HG03066 (cell line): ENCODE measurements around the gene AURKB.
"Not testable (repeated sequence)": the region's sequence is repeated elsewhere in the genome, so short reads cannot be mapped to it uniquely, and the experiment has no call there.

Source experiments
- ATAC-seq: cut with Tn5 transposase; IDR thresholded peaks from one replicate; pipeline ENCODE4 v1.9.1; 2021; ENCODE audit warnings: low read depth; ENCODE audit not compliant: unreplicated experiment

AURKB gene

DNA sequence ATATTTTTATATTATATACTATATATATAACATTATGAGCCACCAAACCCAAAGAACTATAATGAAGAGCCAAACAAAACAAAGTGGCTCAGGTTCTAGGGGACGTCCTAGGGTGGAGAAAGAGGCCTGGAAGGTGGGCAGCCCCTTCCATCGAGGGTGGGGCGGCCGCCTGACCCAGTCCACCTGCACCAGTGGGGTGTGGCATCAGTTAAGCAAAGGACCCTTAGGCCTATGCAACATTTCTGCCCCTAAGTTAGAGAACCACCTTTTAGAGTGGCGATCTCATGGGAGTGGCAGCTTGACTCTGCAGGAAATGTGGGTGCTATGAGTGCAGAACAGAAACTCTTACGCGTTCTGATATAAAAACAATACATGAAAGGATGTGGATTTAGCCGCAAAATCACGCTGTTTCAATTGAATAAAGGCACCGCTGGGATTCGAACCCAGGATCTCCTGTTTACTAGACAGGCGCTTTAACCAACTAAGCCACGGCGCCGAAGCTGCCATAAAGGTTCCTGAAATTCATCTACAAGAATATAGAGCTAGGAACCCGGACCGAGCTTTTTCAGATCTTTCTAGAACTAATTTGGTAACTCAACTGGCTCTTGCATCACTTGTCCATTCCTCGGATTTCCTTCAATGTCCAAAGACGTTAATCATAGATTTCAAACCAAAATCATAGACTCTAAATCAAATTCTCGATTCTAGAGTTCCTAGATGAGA lies 15.6 kb upstream of the AURKB start:
- no peak for ATAC-seq

DNA sequence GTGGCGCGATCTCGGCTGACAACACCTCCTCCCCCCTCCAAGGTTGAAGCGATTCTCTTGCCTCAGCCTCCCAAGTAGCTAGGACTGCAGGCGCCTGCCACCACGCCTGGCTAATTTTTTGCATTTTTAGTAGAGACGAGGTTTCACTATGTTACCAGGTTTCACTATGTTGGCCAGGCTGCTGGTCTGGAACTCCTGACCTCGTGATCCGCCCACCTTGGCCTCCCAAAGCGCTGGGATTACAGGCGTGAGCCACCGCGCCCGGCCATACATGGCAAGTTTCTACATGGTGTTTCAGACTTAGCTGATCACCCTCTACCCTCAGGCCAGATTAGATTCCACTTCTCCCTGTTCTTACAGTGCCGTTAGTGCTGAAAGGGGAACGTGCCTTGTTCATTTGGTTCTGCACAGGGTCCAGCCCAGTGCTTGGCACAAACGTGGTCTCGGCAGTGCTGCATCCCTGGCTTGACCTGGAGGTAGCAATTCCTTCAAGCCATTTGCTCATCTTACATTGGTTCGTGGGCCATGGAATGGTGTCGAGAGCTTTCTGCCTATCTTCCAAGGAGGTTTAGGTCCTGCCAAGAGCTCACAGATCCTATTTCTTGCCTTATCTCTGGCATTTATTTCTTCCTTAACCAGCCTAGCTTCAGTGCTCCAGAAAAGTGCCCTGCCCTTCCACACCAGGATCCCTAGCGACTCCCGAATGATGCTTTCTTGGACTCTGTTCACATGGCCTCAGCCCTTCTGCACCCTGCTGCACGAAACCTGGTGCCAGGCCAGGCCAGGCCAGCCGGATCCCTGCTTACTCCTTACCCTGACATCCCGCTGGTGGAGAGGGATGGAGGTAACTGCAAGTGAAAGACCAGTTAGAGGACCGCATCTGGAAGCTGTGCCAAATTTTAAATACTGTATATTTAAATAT lies 14.8 kb upstream of the AURKB start:
- no peak for ATAC-seq

DNA sequence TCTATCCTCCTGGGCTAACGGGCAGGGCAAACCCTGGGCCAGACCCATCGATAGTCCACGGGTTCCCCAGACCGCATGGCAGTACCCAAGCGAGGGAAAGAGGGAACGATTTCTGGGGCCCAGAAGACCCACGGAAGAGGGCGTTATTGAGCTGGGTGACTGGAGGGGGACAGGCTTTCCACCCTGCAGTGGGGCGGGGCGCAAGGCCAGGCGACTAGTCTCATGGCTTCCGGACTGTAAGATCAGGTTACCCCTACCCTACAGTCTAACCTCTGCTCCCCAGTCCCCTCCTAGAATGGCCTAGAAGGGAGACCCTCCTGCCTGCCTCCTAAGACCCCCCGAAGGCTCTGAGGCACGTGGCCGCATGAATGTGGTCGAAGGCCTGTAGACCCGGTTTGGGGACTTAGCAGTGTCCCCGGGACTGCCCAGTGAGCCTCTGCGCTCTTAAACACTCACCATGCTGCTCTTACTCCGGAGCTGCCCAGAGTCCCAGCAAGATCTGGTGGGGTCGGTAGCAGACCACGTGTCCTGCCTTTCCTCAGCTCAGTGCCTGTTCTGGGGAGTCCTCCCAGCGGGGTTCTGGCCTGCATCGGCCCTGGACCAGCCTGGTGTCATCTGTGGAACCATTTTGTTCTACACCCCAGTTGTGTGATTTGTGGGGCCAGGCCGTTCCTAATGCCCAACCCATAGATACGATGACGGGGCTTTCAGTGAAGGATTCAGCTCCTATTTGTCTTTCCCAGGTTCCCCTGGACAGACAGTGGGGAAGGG lies 13.2 kb upstream of the AURKB start:
- ATAC-seq: no peak

DNA sequence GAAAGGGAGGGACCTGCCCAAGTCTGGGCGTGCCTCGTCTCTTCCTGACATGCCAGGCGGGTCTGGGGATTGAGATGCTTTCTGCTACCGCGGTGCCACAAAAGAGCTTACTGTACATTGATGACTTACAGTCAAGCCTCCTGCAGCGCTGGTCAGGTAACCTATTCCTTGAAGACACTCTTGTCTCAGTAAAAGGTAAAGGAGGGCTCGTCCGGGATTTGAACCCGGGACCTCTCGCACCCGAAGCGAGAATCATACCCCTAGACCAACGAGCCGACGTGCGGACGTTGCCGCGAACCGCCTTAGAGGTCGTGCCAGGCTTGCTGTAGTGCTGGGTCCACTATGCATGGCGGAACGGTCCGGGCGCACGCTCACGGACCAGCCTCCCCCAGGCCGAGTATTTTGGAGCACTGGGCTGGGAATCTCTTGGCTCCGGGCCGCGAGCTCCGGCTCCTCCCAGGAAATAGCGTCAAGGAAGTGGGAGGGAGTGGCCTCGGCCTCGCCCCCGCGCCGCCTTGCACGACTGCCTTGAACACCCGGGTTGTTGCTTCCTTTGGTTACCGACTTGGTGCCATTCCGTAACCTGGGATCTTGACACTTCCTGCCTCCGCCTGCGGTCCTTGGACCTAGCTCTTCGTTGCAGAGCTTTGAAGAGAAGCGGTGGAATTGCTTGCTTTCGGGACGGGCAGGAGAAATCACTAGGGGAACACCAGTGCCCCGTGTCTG lies 12.4 kb upstream of the AURKB start:
- ATAC-seq: peak; percentile 22

DNA sequence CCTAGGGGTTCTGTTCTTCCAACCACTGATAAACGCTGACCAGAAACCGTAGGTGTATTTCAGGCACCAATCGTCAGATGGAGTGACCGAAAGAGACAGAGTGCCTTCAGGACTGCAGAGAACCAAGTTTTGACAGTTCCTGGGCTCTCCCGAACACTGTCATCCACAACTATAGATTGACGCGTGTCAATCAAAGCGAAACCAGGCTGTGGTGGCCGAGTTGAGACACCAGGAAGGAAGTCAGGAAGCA lies 11.9 kb upstream of the AURKB start:
- peak; percentile 14 for ATAC-seq

DNA sequence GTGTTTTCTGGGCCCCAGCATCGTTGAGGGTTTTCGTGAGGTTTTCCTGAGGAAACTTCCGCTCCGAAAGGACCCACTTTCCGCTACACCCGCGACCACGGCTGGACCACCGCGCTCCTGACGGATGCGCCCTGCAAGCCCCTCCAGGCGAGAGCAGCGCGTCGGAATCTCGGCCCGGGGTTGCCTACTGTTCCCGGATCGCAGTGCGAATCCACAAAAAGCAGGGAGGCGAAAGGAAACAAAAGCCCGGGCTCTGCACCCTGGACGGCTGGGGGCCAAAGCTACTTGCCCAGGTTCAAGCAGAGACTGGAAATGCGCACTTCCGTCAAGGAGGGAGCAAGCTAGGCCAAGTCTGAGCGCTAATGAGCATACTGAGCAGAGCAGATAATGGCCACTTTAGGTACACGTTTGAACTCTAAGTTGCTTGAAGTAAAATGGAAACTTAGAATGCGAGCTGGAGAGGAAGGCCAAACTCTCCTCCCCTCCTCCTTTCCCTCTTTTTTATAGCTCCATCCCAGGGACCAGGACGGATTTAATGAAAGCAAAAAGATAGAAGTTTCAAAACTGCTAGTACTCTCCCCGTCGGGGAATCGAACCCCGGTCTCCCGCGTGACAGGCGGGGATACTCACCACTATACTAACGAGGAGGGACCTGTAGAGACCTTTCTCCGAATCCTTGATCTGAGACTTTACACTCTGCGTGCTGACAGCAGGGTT lies 11.4 kb upstream of the AURKB start:
- ATAC-seq: peak; percentile 33

DNA sequence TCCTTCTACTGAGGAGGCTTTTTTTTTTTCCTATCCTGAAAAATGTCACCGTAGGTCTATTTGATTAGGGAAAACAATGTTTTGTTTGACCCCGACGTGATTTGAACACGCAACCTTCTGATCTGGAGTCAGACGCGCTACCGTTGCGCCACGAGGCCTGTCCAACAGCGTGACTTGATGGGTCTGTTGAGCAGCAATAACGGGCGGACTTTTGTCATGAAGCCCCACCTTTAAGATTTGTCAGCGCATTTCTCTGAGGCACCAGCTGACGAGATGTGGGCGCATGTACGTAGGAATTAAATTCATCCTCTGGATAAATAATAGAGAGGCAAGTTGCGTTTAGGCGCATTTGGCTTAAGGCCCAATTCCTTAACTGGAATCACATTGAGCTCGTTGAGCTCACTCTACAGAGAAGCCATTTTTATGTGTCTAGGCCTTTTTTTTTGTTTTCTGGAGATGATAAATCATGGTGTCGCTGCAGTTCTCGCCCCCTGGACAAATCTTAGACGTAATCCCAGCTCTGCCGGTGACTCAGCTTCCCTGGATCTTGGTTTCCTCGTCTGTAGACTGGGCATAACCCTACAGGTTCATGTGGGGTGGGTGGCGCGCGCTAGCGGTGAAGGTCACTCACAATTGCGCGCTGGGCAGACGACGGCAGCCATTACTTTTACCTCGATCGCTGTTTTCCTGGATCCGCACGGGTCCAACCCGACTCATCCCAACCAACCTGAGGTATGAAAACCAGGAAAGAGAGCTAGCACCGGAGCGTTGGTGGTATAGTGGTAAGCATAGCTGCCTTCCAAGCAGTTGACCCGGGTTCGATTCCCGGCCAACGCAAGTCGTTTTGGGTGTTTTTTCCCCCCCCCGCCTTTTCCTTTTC lies 10.6 kb upstream of the AURKB start:
- no peak for ATAC-seq

DNA sequence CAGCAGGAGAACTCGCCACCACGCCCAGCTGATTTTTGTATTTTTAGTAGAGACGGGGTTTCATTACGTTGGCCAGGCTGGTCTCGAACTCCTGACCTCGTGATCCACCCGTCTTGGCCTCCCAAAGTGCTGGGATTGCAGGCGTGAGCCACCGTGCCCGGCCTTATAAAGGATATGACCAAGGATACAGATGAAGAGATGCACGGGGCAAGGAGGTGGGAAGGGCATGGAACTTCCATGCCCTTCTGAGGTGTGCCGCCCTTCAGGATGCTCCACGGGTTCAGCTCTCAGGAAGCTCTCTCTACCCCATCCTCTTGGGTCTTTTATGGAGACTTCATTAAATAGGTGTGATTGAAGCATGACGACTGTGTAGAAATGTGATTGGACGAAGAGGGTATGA lies 3.6 kb upstream of the AURKB start:
- not testable (repeated sequence) for ATAC-seq

DNA sequence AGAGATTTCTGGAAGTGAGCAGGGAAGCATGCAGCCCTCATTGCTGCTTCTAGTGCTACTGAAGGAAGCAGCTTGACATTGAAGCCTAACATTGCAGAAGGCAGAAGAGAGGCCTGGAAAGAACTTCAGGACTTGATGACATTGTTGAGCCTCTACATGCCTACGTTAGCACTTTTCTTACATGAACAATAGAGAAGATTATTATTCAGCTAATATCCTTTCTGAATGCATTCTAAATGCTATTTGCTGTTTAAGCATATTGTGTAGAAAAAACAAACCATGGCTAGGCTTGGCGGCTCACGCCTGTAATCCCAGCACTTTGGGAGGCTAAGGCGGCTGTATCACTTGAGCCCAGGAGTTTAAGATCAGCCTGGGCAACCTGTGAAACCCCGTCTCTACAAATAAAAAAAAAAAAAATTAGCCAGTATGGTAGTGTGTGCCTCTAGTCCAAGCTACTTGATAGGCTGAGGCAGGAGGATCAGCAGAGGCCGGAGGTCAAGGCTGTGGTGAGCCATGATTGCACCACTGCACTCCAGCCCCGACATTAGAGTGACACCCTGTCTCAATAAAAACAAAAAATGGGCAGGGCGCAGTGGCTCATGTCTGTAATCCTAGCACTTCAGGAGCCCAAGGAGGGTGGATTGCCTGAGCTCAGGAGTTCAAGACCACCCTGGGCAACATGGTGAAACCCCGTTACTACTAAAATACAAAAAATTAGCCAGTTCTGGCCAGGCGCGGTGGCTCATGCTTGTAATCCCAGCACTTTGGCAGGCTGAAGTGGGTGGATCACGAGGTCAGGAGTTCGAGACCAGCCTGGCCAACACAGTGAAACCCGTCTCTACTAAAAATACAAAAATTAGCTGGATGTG lies 2.2 kb upstream of the AURKB start:
- no peak for ATAC-seq

DNA sequence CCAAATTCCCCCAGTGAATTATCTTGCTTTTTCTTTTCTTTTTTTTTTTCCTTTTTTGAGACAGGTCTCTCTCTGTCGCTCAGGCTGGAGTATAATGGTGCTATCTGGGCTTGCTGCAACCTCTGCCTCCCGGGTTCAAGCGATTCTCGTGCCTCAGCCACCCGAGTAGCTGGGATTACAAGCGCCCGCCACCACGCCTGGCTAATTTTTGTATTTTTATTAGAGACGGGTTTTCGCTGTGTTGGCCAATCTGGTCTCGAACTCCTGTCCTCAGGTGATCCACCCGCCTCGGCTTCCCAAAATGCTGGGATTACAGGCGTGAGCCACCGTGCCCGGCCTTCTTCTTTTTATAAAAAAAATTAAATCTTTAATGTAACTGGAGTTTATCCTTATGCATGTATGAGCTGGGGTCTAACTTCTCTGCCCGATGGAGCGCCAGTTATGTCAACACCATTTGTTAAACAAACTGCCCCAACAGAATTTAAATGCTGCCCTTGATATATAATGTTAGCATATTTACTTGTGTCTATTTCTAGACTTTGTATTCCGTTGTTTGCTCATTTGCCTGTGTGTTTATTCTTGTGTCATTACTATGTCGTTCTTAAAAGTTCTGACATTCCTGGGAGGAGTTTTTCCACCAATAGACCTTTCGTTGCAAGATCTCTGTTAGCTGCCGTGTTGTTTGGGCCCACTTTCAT lies 535 bp upstream of the AURKB start:
- ATAC-seq: peak; percentile 16

DNA sequence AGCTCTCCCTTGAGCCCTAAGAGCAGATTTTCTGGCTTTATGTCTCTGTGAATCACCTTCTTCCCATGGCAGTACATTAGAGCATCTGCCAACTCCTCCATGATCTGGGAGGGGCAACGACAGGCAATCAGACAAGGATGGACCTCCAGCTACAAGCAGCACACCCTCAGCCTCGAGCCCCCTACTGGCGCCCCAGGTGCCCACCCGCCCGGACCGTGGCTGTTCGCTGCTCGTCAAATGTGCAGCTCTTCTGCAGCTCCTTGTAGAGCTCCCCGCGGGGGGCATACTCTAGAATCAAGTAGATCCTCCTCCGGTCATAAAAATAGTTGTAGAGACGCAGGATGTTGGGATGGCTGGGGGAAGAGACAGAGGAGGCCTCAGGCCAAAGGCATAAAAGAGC lies 3.8 kb downstream of the AURKB start:
- no peak for ATAC-seq

DNA sequence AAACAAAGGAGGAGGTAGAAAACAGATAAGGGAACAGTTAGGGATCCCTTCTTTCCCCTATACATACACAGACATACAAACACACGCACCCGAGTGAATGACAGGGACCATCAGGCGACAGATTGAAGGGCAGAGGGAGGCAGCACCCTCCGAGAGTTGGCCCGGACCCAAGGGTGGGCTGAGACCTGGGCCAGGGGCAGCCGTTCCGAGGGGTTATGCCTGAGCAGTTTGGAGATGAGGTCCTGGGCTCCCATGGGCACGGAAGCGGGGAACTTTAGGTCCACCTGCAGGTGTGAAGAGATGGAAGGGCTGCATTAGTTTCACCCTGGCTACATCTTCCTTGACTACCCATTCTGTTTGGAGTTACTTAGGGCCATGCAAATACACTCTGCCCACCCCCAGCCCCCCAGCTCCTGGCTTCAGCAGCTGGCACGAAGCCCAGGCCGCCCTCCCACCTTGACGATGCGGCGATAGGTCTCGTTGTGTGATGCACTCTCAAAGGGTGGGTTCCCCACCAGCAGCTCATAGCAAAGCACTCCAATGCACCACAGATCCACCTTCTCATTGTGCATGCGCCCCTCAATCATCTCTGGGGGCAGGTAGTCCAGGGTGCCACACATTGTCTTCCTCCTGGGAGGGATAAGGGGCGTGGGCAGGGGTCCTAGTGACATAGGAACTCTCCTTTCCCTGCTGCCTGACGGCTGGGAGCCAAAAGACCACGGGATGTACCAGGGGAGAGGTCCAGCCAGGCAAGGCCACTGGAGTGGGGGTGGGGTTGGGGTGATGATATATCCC lies 5.4 kb downstream of the AURKB start:
- no peak for ATAC-seq

DNA sequence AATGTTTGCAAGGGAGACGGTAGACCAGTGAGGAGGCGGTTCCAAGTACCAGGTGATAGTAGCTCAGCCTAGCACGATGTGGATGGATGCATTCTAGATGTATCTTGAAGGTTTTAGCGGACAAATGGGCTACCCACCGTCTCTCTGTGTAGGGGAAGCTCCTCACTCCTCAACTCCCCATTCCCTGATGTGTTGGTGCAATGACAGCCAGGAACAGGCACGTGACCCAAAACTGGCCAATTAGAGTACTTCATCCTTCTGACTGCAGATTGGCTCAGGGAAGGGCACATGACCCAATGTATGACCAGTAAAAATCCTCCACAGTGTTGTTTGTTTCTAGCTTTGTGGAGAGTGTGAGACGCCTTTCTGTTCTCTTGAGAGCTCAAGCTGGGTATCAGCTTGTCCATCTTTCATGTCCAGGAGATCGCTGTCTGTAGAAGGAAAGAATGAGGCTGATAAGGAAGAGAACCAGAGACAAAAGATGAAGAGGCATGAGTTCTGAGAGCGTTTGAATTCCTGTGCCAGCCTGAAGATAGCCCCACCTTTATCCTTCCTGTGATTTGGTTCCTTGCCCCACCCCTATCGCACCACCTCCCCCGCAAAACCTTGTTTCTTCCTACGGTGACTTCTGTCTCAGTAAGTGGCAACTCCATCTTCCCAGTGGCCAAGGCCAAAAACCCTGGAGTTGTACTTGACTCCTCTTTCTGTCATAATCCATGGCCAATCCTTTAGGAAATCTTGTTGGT lies 18.1 kb downstream of the AURKB start:
- peak; percentile 27 for ATAC-seq

DNA sequence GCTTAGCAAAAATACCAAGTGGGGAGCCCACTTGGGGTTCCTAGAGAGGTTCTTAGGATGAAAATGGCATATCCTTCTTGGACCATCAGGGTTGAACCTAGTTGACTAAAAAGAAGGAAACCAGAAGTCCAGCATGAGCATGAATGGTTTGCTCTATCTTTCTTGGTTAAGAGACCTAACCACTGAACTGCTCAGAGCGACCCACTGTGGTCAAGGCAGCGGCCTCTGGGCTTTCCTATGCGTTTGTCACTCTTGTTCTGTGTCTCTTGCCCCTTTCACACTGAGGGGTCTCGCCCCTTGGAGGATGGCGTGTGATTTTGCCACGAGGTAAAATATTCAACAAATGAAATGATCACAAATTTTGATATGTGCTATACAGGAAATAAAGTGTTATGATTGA lies 19.9 kb downstream of the AURKB start:
- no peak for ATAC-seq

DNA sequence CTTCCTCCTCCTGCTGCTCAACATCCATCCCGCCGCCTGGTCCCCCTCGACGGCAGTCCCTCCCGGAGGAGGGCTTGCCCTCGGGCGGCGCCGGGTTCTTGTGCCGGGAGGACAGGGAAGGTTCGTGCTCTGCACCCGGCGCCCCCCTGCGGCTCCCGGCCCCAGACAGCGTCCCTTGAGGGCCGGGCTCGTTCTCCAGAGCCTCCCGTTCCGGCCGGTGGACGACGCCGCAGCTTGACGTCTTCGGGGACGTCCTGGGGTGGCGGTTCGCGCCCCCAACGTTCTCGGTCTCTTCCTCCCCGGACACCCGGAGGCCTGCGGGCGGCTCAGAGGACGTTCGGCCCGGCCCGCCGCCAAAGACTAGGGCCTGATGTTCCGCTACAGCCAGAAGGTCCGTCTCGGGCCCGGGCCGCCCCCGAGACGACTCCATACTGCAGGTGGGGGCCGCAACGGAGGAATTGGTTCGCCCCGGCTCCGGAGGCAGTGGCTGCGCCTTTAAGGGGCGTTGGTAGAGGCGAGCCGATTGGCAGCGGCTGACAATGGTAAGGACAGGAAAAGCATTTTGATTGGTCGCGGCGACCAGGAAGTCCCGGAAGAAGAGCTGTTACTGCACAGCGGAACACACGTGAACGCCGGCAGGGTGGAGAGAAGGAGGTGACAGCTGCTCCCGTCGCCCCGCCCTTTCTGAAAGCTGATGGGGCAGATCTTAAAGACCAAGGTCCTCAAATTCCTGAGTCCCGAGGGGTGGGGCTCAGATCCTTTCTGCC lies 20.5 kb downstream of the AURKB start, which contains the start of gene BORCS6:
TSS of gene BORCS6 (minus strand) at position 470 of the 767 bp plus-strand sequence. CDS start at position 430, 40 bp downstream.
- peak; percentile 45 for ATAC-seq
